HepG2 (cell line): ENCODE data around the gene CAPZA1.

Experiments
- PCBP2 ChIP-seq: fragments of 200-400 bp; formaldehyde crosslinking; optimal IDR thresholded peaks from 2 replicates; pipeline ENCODE3; 2018; ENCODE audit warnings: low read length, low read depth; ENCODE audit not compliant: poor library complexity, severe bottlenecking
- SIN3A ChIP-seq: IDR thresholded peaks from 2 replicates; pipeline ENCODE4 v1.6.1; 2011; ENCODE audit warnings: low read depth, mild to moderate bottlenecking, control low read depth, low read length, borderline replicate concordance
- ZBTB8A ChIP-seq: sonication (generic); formaldehyde crosslinking; IDR thresholded peaks from 2 replicates; pipeline ENCODE4 v1.4.0; 2020; ENCODE audit warnings: mild to moderate bottlenecking, low read depth, missing genetic modification reagents, borderline replicate concordance
- ZFX ChIP-seq: sonication (generic); formaldehyde crosslinking; IDR thresholded peaks from 2 replicates; pipeline ENCODE4 v1.4.0; 2020; ENCODE audit warnings: mild to moderate bottlenecking, low read depth, missing genetic modification reagents, moderate library complexity
- ZNF280B ChIP-seq: sonication (generic); formaldehyde crosslinking; IDR thresholded peaks from 2 replicates; pipeline ENCODE4 v1.5.0; 2020; ENCODE audit warnings: missing genetic modification reagents, mild to moderate bottlenecking, borderline replicate concordance
- ZNF317 ChIP-seq: sonication (generic); formaldehyde crosslinking; IDR thresholded peaks from 2 replicates; pipeline ENCODE4 v1.5.0; 2020; ENCODE audit warnings: mild to moderate bottlenecking, missing genetic modification reagents
- ZNF772 ChIP-seq: sonication (generic); formaldehyde crosslinking; IDR thresholded peaks from 2 replicates; pipeline ENCODE4 v1.5.0; 2020; ENCODE audit warnings: mild to moderate bottlenecking, missing genetic modification reagents
- TF ChIP-seq, protein P1 (sequence below): sonication (generic); formaldehyde crosslinking; IDR thresholded peaks from 2 replicates; pipeline ENCODE4 v1.8.0; 2022; ENCODE audit warnings: mild to moderate bottlenecking, missing genetic modification reagents, borderline replicate concordance
- TF ChIP-seq, protein P2 (sequence below): sonication (generic); formaldehyde crosslinking; IDR thresholded peaks from one replicate; pipeline ENCODE4 v1.5.1; 2020; ENCODE audit warnings: mild to moderate bottlenecking, missing genetic modification reagents; ENCODE audit errors: not compliant biosample characterization
- TF ChIP-seq, protein P3 (sequence below): sonication (generic); formaldehyde crosslinking; IDR thresholded peaks from 2 replicates; pipeline ENCODE4 v1.8.0; 2022; ENCODE audit warnings: mild to moderate bottlenecking, missing genetic modification reagents; ENCODE audit not compliant: insufficient replicate concordance

DNA sequence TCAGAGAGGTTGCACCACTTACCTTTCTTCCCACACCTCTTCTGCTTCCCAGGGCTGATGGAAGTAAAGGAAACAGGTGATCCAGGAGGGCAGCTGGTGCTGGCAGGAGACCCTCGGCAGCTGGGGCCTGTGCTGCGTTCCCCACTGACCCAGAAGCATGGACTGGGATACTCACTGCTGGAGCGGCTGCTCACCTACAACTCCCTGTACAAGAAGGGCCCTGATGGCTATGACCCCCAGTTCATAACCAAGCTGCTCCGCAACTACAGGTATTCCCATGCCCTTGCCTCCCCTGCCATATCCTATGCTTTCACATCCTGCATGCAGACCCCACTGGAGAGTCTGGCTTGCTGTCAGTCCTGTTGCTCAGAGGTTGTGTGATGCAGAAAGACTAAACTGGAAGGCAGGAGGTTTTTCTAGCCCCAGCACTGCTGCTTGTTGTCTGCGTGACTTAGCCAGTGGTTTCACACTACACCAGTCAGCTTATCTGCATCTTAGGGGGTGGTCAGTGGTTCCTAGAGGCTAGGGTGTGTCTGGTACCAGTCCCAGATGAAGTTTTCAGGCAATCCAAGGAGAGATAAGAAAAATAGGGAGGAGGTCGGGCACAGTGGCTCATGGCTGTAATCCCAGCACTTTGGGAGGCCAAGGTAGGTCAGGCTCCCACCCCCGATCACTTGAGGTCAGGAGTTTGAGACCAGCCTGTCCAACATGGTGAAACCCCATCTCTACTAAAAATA is 77.1 kb downstream of the CAPZA1 start:
- TF ChIP-seq ZNF280B (no peak), ZNF317 (CRISPR knock-in tag) (no peak), ZNF772 (CRISPR knock-in tag) (no peak), ZBTB8A (CRISPR knock-in tag) (no peak), PCBP2 (no peak), ZFX (no peak), SIN3A (no peak)
- TF ChIP-seq, protein P1, sequence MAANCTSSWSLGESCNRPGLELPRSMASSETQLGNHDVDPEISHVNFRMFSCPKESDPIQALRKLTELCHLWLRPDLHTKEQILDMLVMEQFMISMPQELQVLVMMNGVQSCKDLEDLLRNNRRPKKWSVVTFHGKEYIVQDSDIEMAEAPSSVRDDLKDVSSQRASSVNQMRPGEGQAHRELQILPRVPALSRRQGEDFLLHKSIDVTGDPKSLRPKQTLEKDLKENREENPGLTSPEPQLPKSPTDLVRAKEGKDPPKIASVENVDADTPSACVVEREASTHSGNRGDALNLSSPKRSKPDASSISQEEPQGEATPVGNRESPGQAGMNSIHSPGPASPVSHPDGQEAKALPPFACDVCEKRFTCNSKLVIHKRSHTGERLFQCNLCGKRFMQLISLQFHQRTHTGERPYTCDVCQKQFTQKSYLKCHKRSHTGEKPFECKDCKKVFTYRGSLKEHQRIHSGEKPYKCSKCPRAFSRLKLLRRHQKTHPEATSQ: no peak
- TF ChIP-seq, protein P2, sequence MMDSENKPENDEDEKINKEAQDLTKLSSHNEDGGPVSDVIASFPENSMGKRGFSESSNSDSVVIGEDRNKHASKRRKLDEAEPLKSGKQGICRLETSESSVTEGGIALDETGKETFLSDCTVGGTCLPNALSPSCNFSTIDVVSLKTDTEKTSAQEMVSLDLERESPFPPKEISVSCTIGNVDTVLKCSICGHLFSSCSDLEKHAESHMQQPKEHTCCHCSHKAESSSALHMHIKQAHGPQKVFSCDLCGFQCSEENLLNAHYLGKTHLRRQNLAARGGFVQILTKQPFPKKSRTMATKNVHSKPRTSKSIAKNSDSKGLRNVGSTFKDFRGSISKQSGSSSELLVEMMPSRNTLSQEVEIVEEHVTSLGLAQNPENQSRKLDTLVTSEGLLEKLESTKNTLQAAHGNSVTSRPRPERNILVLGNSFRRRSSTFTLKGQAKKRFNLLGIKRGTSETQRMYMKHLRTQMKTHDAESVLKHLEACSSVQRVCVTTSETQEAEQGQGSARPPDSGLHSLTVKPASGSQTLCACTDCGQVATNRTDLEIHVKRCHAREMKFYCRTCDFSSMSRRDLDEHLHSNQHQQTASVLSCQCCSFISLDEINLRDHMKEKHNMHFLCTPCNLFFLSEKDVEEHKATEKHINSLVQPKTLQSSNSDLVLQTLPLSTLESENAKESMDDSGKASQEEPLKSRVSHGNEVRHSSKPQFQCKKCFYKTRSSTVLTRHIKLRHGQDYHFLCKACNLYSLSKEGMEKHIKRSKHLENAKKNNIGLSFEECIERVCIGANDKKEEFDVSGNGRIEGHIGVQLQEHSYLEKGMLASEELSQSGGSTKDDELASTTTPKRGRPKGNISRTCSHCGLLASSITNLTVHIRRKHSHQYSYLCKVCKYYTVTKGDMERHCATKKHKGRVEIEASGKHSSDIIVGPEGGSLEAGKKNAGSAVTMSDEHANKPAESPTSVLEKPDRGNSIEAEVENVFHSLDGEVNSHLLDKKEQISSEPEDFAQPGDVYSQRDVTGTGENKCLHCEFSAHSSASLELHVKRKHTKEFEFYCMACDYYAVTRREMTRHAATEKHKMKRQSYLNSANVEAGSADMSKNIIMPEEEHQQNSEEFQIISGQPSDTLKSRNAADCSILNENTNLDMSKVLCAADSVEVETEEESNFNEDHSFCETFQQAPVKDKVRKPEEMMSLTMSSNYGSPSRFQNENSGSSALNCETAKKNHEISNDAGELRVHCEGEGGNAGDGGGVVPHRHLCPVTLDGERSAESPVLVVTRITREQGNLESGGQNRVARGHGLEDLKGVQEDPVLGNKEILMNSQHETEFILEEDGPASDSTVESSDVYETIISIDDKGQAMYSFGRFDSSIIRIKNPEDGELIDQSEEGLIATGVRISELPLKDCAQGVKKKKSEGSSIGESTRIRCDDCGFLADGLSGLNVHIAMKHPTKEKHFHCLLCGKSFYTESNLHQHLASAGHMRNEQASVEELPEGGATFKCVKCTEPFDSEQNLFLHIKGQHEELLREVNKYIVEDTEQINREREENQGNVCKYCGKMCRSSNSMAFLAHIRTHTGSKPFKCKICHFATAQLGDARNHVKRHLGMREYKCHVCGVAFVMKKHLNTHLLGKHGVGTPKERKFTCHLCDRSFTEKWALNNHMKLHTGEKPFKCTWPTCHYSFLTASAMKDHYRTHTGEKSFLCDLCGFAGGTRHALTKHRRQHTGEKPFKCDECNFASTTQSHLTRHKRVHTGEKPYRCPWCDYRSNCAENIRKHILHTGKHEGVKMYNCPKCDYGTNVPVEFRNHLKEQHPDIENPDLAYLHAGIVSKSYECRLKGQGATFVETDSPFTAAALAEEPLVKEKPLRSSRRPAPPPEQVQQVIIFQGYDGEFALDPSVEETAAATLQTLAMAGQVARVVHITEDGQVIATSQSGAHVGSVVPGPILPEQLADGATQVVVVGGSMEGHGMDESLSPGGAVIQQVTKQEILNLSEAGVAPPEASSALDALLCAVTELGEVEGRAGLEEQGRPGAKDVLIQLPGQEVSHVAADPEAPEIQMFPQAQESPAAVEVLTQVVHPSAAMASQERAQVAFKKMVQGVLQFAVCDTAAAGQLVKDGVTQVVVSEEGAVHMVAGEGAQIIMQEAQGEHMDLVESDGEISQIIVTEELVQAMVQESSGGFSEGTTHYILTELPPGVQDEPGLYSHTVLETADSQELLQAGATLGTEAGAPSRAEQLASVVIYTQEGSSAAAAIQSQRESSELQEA (CRISPR knock-in tag): no peak
- TF ChIP-seq, protein P3, sequence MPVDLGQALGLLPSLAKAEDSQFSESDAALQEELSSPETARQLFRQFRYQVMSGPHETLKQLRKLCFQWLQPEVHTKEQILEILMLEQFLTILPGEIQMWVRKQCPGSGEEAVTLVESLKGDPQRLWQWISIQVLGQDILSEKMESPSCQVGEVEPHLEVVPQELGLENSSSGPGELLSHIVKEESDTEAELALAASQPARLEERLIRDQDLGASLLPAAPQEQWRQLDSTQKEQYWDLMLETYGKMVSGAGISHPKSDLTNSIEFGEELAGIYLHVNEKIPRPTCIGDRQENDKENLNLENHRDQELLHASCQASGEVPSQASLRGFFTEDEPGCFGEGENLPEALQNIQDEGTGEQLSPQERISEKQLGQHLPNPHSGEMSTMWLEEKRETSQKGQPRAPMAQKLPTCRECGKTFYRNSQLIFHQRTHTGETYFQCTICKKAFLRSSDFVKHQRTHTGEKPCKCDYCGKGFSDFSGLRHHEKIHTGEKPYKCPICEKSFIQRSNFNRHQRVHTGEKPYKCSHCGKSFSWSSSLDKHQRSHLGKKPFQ (CRISPR knock-in tag): no peak
